SH-SY5Y (cell line): ENCODE measurements around the gene SLC35A2.

Experiments used
- GATA2 ChIP-seq: IDR thresholded peaks from 2 replicates; pipeline ENCODE4 v1.6.1; 2011; ENCODE audit warnings: mild to moderate bottlenecking, low read depth, low read length
- GATA3 ChIP-seq: IDR thresholded peaks from 2 replicates; pipeline ENCODE4 v1.6.1; 2011; ENCODE audit warnings: low read depth, mild to moderate bottlenecking, low read length, moderate library complexity

The SLC35A2 gene

DNA sequence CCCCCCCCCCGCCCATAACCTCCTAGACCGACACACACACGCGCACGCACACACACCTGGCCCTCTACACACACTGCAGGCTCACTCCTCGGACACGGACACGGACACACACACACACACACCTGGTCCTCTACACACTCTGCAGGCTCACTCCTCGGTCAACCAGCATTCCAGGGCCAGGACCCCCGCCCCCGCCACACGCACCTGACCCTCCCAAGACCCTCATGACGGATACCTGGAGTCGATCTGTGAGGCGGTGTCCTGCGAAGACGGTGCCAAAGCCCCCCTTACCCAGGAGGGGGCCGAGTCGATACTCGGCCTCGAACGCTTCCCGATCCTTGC, 6.8 kb upstream of the SLC35A2 start:
- TF ChIP-seq GATA3 (no peak), GATA2 (no peak)

DNA sequence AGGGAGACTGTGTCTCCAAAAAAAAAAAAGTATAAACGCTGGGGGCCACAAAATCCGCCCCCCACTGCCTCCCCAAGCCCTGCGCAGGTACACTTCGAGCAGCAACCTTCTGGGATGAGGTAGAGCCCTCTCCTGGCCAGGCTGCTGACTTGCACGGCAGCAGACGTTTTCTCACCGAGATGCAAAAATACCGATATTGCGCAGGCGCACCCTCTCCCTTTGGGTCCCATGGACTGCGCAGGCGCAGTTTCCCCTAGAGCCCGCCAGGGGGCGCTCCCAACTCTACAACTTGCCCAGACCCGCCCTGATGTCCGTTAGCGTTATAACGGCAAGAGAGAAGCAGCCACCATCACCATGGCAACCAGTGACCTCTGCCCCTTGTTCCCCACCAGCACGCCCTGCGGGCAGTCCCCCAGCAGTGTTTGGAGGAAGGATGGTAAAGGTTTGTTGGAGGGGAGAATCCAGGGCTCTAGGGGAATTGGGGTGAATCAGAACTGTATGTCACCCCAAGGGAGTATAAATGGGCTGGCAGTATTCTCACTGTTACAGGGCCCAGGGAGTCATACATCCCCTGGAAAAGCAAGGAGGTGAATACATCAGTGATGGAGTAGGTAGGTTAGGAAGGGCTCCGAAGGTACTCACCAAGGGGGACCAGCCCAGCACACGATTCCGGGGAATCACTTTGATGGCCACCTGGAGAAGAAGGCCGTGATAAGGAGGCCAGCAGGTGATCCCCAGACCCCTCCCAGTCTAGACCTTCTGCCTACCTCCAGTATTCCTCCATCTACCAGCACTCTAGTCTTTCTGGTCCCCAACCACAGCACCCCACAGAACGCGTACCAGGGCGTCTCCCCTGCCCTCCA, 5.9 kb upstream of the SLC35A2 start:
- TF ChIP-seq GATA3 (no peak), GATA2 (no peak)

DNA sequence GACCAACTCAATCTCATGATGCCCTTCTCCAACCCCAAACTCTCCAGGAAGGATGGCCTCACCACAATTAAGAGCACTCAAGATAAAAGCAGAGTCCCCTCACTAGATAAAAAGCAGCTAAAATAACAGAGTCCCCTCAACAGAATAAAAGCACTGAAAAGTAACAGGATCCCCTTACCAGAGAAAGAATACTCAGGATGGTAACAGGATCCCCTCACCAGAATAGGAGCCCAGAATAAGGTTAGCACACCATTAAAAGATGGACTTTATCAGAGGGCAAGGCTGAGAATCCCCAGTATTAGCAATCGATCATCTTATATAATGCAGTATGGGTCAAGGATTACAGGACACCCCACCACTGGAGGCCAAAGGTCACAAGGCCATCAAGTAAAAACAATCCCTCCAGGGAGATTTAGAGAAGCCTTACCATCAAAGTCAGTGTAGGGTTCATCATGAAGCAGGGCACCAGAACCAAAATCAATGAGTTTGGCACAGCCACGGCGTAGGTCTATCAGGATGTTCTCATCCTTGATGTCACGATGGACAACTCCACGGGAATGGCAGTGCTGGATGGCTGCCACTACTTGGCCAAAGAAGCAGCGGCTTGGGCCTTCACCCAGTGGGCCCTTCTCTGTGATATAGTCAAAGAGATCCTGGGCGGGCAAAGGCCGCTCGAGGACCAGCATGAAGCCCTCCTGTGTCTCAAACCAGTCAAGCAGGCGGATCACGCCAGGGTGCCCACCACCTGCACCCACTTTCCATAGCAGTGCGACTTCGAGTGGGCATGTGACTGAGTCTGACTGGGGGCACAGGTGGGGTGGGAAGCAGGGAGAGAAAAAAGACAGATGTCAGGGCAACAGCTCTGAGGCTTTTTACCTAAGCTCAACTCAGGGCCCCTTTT, 3.4 kb upstream of the SLC35A2 start:
- TF ChIP-seq GATA3: no peak
- no peak for TF ChIP-seq GATA2

GRCh38 chrX:48913605-48914366, 2.3 kb upstream of the SLC35A2 start:
- TF ChIP-seq GATA2 (no peak), GATA3 (no peak)

- TF ChIP-seq GATA2: no peak
- TF ChIP-seq GATA3: no peak
These were observed 477 bp downstream of the SLC35A2 start for GRCh38 chrX:48910926-48911411.

DNA sequence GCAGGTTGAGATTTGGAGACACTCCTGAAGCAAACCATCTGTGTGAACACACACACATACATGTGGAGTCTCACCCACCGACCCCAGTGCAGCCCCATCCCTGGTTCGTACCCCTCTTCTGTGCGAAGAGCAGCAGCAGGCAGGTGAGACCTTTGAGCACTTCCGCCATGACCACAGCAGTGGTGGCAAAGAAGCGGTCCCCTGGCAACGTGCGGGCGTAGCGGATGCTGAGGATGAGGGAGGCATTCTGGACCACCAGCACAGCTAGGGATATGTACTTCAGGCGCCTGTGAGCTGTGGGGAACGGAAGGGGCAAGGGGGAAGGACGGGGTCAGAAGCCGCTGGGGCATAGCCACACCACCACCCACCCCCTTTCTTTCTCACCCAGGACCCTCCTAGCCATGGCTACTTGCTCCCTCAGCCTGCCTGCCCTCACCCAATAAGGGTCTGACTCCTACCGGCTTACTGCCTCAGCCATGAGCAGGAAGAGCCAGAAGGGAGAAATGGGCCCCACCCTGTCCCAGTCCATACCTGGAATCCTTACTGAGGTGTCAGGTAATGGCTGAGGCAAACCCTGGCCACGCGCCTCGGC, 1.6 kb downstream of the SLC35A2 start:
- TF ChIP-seq GATA2 (no peak), GATA3 (no peak)

- TF ChIP-seq GATA2: no peak
- no peak for TF ChIP-seq GATA3
These were observed 2.8 kb downstream of the SLC35A2 start for GRCh38 chrX:48908600-48908999.

- TF ChIP-seq GATA3 (no peak), GATA2 (no peak)
These were observed 6.2 kb downstream of the SLC35A2 start for GRCh38 chrX:48905090-48905790.

- TF ChIP-seq GATA2: no peak
- TF ChIP-seq GATA3: no peak
These were observed 6.8 kb downstream of the SLC35A2 start for GRCh38 chrX:48904626-48905025.

GRCh38 chrX:48904180-48904579, 7.3 kb downstream of the SLC35A2 start:
- no peak for TF ChIP-seq GATA3
- no peak for TF ChIP-seq GATA2

- TF ChIP-seq GATA3: no peak
- TF ChIP-seq GATA2: no peak
These were observed 8.2 kb downstream of the SLC35A2 start for GRCh38 chrX:48903290-48903689.

GRCh38 chrX:48902776-48903175, 8.7 kb downstream of the SLC35A2 start:
- TF ChIP-seq GATA3: no peak
- TF ChIP-seq GATA2: no peak

GRCh38 chrX:48902135-48902534, 9.3 kb downstream of the SLC35A2 start:
- TF ChIP-seq GATA2 (no peak), GATA3 (no peak)
